ENCODE measurements around the gene WTIP.
A peak's percentile ranks its signal among the peaks of the same experiment; 100 is the strongest.

DNA sequence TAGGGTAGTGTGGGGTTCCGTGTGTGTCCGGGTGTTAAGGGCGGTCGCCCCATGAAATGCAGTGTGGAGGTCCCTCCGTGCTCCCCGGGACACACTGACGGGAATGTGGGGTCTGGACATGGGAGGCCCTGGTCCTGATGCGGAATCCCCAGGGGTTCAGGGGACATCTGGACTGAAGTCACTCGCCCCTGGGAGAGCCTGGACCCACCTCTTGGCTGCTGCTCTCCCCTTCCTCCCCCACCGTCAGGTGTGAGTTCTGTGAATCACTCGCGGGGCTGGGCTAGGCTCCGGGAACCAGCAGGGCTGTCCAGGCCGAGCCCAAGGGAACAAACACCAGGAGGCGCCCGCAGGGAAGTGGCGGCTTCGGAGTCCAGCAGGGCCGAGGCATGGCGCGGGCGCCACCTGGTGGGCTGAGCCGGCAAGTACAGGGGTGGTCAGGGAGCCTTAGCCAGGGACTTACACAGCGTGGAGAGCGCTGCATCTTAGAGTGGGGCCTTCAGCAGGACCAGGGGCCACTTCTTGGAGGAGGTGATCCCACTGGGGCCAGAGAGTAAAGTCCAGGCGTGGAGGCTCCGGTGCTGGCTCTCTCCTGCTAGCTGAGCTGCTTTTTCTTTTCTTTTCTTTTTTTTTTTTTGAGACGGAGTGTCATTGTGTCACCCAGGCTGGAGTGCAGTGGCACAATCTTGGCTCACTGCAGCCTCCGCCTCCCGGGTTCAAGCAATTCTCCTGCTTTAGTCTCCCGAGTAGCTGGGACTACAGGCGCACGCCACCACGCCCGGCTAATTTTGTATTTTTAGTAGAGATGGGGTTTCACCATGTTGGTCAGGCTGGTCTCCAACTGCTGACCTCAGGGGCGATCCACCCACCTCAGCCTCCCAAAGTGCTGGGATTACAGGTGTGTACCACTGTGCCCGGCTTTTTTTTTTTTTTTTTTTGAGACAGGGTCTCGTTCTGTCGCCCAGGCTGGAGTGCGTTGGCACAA lies 20.1 kb downstream of the WTIP start:
- no peak for TF ChIP-seq EZH2 (IDR thresholded peaks at IDR 0.05)
- TF ChIP-seq POLR2A (IDR thresholded peaks at IDR 0.05; ENCODE audit: borderline replicate concordance, extremely low read depth, insufficient read depth, insufficient read length), result no peak
- TF ChIP-seq CEBPB (IDR thresholded peaks at IDR 0.05; ENCODE audit: low read depth), result no peak
- TF ChIP-seq, protein P1, sequence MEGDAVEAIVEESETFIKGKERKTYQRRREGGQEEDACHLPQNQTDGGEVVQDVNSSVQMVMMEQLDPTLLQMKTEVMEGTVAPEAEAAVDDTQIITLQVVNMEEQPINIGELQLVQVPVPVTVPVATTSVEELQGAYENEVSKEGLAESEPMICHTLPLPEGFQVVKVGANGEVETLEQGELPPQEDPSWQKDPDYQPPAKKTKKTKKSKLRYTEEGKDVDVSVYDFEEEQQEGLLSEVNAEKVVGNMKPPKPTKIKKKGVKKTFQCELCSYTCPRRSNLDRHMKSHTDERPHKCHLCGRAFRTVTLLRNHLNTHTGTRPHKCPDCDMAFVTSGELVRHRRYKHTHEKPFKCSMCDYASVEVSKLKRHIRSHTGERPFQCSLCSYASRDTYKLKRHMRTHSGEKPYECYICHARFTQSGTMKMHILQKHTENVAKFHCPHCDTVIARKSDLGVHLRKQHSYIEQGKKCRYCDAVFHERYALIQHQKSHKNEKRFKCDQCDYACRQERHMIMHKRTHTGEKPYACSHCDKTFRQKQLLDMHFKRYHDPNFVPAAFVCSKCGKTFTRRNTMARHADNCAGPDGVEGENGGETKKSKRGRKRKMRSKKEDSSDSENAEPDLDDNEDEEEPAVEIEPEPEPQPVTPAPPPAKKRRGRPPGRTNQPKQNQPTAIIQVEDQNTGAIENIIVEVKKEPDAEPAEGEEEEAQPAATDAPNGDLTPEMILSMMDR (IDR thresholded peaks at IDR 0.05 in 2 of 3, conservative IDR thresholded peaks at IDR 0.05 in 1 of 3; ENCODE audit: borderline replicate concordance in 1 of 3, insufficient read depth in 1 of 3, low read depth in 2 of 3, low read length in 2 of 3), result peak; percentile 99 to 100 (median 99)
- TF ChIP-seq, protein P2, sequence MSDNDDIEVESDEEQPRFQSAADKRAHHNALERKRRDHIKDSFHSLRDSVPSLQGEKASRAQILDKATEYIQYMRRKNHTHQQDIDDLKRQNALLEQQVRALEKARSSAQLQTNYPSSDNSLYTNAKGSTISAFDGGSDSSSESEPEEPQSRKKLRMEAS (IDR thresholded peaks at IDR 0.05), result no peak
- TF ChIP-seq SIN3A (IDR thresholded peaks at IDR 0.05; ENCODE audit: low read depth), result no peak
- peak; percentile 91 for TF ChIP-seq RAD21 (IDR thresholded peaks at IDR 0.05; ENCODE audit: low read depth)
- no peak for TF ChIP-seq EGR1 (IDR thresholded peaks at IDR 0.05; ENCODE audit: low read depth)
- peak; percentile 51 for TF ChIP-seq YY1 (IDR thresholded peaks at IDR 0.05; ENCODE audit: extremely low read depth, insufficient replicate concordance, low read depth, low read length)
- TF ChIP-seq CBX3 (IDR thresholded peaks at IDR 0.05; ENCODE audit: low read depth), result no peak
- TF ChIP-seq POLR2AphosphoS5 (IDR thresholded peaks at IDR 0.05; ENCODE audit: low read depth, low read length), result 0 out of 2 replicates have a peak, but pooled peaks have one; percentile 23
- TF ChIP-seq, protein P3, sequence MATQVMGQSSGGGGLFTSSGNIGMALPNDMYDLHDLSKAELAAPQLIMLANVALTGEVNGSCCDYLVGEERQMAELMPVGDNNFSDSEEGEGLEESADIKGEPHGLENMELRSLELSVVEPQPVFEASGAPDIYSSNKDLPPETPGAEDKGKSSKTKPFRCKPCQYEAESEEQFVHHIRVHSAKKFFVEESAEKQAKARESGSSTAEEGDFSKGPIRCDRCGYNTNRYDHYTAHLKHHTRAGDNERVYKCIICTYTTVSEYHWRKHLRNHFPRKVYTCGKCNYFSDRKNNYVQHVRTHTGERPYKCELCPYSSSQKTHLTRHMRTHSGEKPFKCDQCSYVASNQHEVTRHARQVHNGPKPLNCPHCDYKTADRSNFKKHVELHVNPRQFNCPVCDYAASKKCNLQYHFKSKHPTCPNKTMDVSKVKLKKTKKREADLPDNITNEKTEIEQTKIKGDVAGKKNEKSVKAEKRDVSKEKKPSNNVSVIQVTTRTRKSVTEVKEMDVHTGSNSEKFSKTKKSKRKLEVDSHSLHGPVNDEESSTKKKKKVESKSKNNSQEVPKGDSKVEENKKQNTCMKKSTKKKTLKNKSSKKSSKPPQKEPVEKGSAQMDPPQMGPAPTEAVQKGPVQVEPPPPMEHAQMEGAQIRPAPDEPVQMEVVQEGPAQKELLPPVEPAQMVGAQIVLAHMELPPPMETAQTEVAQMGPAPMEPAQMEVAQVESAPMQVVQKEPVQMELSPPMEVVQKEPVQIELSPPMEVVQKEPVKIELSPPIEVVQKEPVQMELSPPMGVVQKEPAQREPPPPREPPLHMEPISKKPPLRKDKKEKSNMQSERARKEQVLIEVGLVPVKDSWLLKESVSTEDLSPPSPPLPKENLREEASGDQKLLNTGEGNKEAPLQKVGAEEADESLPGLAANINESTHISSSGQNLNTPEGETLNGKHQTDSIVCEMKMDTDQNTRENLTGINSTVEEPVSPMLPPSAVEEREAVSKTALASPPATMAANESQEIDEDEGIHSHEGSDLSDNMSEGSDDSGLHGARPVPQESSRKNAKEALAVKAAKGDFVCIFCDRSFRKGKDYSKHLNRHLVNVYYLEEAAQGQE (IDR thresholded peaks at IDR 0.05; ENCODE audit: low read depth), result no peak
- TF ChIP-seq, protein P4, sequence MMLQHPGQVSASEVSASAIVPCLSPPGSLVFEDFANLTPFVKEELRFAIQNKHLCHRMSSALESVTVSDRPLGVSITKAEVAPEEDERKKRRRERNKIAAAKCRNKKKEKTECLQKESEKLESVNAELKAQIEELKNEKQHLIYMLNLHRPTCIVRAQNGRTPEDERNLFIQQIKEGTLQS (IDR thresholded peaks at IDR 0.05), result no peak
- no peak for TF ChIP-seq ZFX (IDR thresholded peaks at IDR 0.05)

All from HCT116 (cell line).